Fibroblast of skin of right biceps (primary cell): Measurements from ENCODE around the gene GEMIN5.
"Not testable (repeated sequence)": the region's sequence is repeated elsewhere in the genome, so short reads cannot be mapped to it uniquely, and the experiment has no call there.

Experiments used
- DNase-seq: peaks from one replicate; pipeline ENCODE4 v3.0.0-alpha.2; 2013

The GEMIN5 gene

GRCh38 chr5:154937718-154938466 lies at the start of gene GEMIN5:
Gene GEMIN5 (minus strand): TSS chr5:154938211. CDS start chr5:154938133, 78 bp downstream.
- peak; percentile 85 for DNase-seq

GRCh38 chr5:154986151-154986550 lies 48.1 kb upstream of the GEMIN5 start:
- no peak for DNase-seq

- no peak for DNase-seq
Observed at GRCh38 chr5:154984946-154985516, 47.0 kb upstream of the GEMIN5 start.

GRCh38 chr5:154978294-154978693 lies 40.3 kb upstream of the GEMIN5 start:
- DNase-seq, result not testable (repeated sequence)

GRCh38 chr5:154977409-154977808 lies 39.4 kb upstream of the GEMIN5 start:
- DNase-seq, result peak; percentile 12

- DNase-seq, result not testable (repeated sequence)
Observed at GRCh38 chr5:154976082-154976481, 38.1 kb upstream of the GEMIN5 start.

GRCh38 chr5:154972476-154973080 lies 34.6 kb upstream of the GEMIN5 start:
- peak; percentile 40 for DNase-seq

GRCh38 chr5:154971501-154971900 lies 33.5 kb upstream of the GEMIN5 start:
- peak; percentile 65 for DNase-seq

- DNase-seq, result peak; percentile 30
Observed at GRCh38 chr5:154970759-154971158, 32.7 kb upstream of the GEMIN5 start.

GRCh38 chr5:154968953-154969352 lies 30.9 kb upstream of the GEMIN5 start:
- no peak for DNase-seq

GRCh38 chr5:154967421-154968024 lies 29.5 kb upstream of the GEMIN5 start:
- DNase-seq, result no peak

GRCh38 chr5:154966874-154967273 lies 28.9 kb upstream of the GEMIN5 start:
- DNase-seq, result no peak

- no peak for DNase-seq
Observed at GRCh38 chr5:154966081-154966841, 28.2 kb upstream of the GEMIN5 start.

- peak; percentile 35 for DNase-seq
Observed at GRCh38 chr5:154962494-154962893, 24.5 kb upstream of the GEMIN5 start.

- no peak for DNase-seq
Observed at GRCh38 chr5:154956712-154957111, 18.7 kb upstream of the GEMIN5 start.

GRCh38 chr5:154949781-154950180 lies 11.8 kb upstream of the GEMIN5 start:
- DNase-seq, result no peak

- DNase-seq, result no peak
Observed at GRCh38 chr5:154948313-154948712, 10.3 kb upstream of the GEMIN5 start.

- no peak for DNase-seq
Observed at GRCh38 chr5:154947778-154948177, 9.8 kb upstream of the GEMIN5 start.

- DNase-seq, result no peak
Observed at GRCh38 chr5:154945695-154946301, 7.8 kb upstream of the GEMIN5 start.

GRCh38 chr5:154944716-154945115 lies 6.7 kb upstream of the GEMIN5 start:
- DNase-seq, result no peak

GRCh38 chr5:154943527-154943926 lies 5.5 kb upstream of the GEMIN5 start:
- no peak for DNase-seq
